ENCODE results near the gene DIO3. TPM values are rescaled to one million over a fixed set of nuclear protein-coding genes. Genes with fewer than 3 reads are reported as not detected.

Gene DIO3
- total RNA-seq, 1 experiment from 2014 or later = 4.4 TPM

DNA sequence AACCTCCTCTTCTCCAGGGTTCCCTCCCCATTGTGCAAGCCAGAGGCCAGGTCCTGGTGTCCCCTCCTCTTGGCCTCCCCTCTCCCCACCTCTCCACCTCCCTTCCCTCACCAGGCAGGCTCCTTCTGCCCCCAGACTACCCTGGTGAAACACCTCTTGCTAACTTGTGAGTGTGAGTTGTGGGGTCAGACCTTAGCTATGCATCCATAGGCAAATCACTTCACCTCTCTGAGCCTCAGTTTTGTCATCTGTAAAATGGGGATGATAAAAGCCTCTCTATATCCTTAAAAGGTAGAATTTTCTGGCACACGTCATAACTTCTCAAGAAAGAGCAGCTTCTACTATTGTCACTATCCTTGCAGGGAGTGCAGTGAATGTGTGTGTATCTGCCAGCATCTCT, 7.9 kb upstream of the DIO3 start:
- Histone ChIP-seq H3K4me3 (ENCODE audit: low read depth in 2 of 2, low read length in 2 of 2) (no peak overlapping the region), H3K27me3 (ENCODE audit: control insufficient read depth, insufficient read depth, low read length) (no peaks in the 10 kb centered on the region), H3K9me3 (ENCODE audit: control insufficient read depth, insufficient read depth, low read depth, low read length) (no peaks in the 10 kb centered on the region), H3K4me1 (ENCODE audit: control insufficient read depth, insufficient read depth, low read length) (no peaks in the 10 kb centered on the region), H3K36me3 (ENCODE audit: control insufficient read depth, insufficient read depth, low read length) (no peaks in the 10 kb centered on the region), H3K27ac (ENCODE audit: low read length) (no peak overlapping the region)
- ChIA-PET POLR2A (no interaction called here), CTCF (no interaction called here)
- no peak for DNase-seq (ENCODE audit: low read depth, low spot score)
- BruUV-seq (replicated peaks) = no TSS peak
- in situ Hi-C loops (cut with HindIII; ENCODE audit: low pct_unique_long_range_greater_than_20kb, low sequenced_read_pairs) (no loop called here), intact Hi-C loops (cut with micrococcal nuclease; ENCODE audit: unreplicated experiment) (loop anchor here (10.0 kb wide), 2 partner anchors 69 to 319 kb away; no protein-coding TSS in a partner anchor)
- no peak for TF ChIP-seq TCF7L2 (IDR thresholded peaks at IDR 0.05; ENCODE audit: low read depth, low read length)
- no peak for ATAC-seq

GRCh38 chr14:101553931-101554330, 7.4 kb upstream of the DIO3 start:
- TF ChIP-seq TCF7L2 (IDR thresholded peaks at IDR 0.05; ENCODE audit: low read depth, low read length) (no peak), SIN3A (IDR thresholded peaks at IDR 0.05; ENCODE audit: borderline replicate concordance, insufficient read depth, low read depth, low read length) (no peak), REST (IDR thresholded peaks at IDR 0.05; ENCODE audit: insufficient read depth in 1 of 2, low read depth in 2 of 2, low read length in 1 of 2) (no peak), CTCF (IDR thresholded peaks at IDR 0.05) (no peak), POLR2AphosphoS5 (IDR thresholded peaks at IDR 0.05; ENCODE audit: low read depth, low read length) (no peak)
- ChIA-PET CTCF (no interaction called here), POLR2A (no interaction called here)
- intact Hi-C loops (cut with micrococcal nuclease; ENCODE audit: unreplicated experiment) (loop anchor here (10.0 kb wide), 2 partner anchors 69 to 319 kb away; no protein-coding TSS in a partner anchor), in situ Hi-C loops (cut with HindIII; ENCODE audit: low pct_unique_long_range_greater_than_20kb, low sequenced_read_pairs) (no loop called here)
- Histone ChIP-seq H3K36me3 (ENCODE audit: control insufficient read depth, insufficient read depth, low read length) (no peaks in the 10 kb centered on the region), H3K4me3 (ENCODE audit: low read depth in 2 of 2, low read length in 2 of 2) (no peak overlapping the region), H3K4me1 (ENCODE audit: control insufficient read depth, insufficient read depth, low read length) (no peaks in the 10 kb centered on the region), H3K27ac (ENCODE audit: low read length) (no peak overlapping the region), H3K27me3 (ENCODE audit: control insufficient read depth, insufficient read depth, low read length) (no peaks in the 10 kb centered on the region), H3K9me3 (ENCODE audit: control insufficient read depth, insufficient read depth, low read depth, low read length) (no peaks in the 10 kb centered on the region)
- ATAC-seq (no peak), DNase-seq (ENCODE audit: low read depth, low spot score) (no peak)
- BruUV-seq (replicated peaks) = no TSS peak

GRCh38 chr14:101554991-101555668, 6.2 kb upstream of the DIO3 start:
- H3K9me3 ChIP-seq (ENCODE audit: control insufficient read depth, insufficient read depth, low read depth, low read length) = no peaks in the 10 kb centered on the region
- H3K27me3 ChIP-seq (ENCODE audit: control insufficient read depth, insufficient read depth, low read length) = no peaks in the 10 kb centered on the region
- in situ Hi-C loops (cut with HindIII; ENCODE audit: low pct_unique_long_range_greater_than_20kb, low sequenced_read_pairs) = no loop called here
- no peak overlapping the region for H3K4me3 ChIP-seq (ENCODE audit: low read depth in 2 of 2, low read length in 2 of 2)
- H3K4me1 ChIP-seq (ENCODE audit: control insufficient read depth, insufficient read depth, low read length) = no peaks in the 10 kb centered on the region
- no TSS peak for BruUV-seq (replicated peaks)
- TF ChIP-seq REST (IDR thresholded peaks at IDR 0.05; ENCODE audit: insufficient read depth in 1 of 2, low read depth in 2 of 2, low read length in 1 of 2) (no peak), POLR2AphosphoS5 (IDR thresholded peaks at IDR 0.05; ENCODE audit: low read depth, low read length) (no peak), CTCF (IDR thresholded peaks at IDR 0.05) (no peak), SIN3A (IDR thresholded peaks at IDR 0.05; ENCODE audit: borderline replicate concordance, insufficient read depth, low read depth, low read length) (no peak), TCF7L2 (IDR thresholded peaks at IDR 0.05; ENCODE audit: low read depth, low read length) (no peak)
- ATAC-seq (no peak), DNase-seq (ENCODE audit: low read depth, low spot score) (no peak)
- H3K36me3 ChIP-seq (ENCODE audit: control insufficient read depth, insufficient read depth, low read length) = no peaks in the 10 kb centered on the region
- intact Hi-C loops (cut with micrococcal nuclease; ENCODE audit: unreplicated experiment) = loop anchor here (10.0 kb wide), 2 partner anchors 70 to 320 kb away; no protein-coding TSS in a partner anchor
- no peak overlapping the region for H3K27ac ChIP-seq (ENCODE audit: low read length)
- POLR2A ChIA-PET = interaction anchor here (0.6 kb wide), 1 partner anchor 126 kb away, joined by 12 read pairs; no protein-coding TSS in a partner anchor
- CTCF ChIA-PET = interaction anchor here (0.6 kb wide), 1 partner anchor 376 kb away, joined by 4 read pairs; no protein-coding TSS in a partner anchor
